SK-N-SH (cell line): ENCODE measurements around the gene DLGAP3. TPM values are rescaled to one million over a fixed set of nuclear protein-coding genes. Genes with fewer than 3 reads are reported as not detected.

ENCODE experiments used
- CTCF ChIA-PET: fragments of 300-600, 350-600 bp; formaldehyde crosslinking; extraction: SDS; loops from one replicate; lab custom pipeline; 2021; lab: Yijun Ruan, JAX
- POLR2A ChIA-PET: fragments of 350-600 bp; sonication (Branson Sonifier 250); formaldehyde crosslinking; extraction: SDS; loops from one replicate; lab custom pipeline; 2020; ENCODE audit warnings: antibody characterized with exemption, inconsistent platforms; lab: Yijun Ruan, JAX
- DNase-seq: peaks from one replicate; pipeline ENCODE4 v3.0.0; 2012
- H2AFZ ChIP-seq: fragments of 200-600 bp; sonication (generic); 2 replicates; pipeline ENCODE4 v1.8.1; 2016; ENCODE audit warnings: antibody characterized with exemption, mild to moderate bottlenecking, low read depth
- H3F3A ChIP-seq: fragments of 200-600 bp; sonication (generic); replicated peaks from 2 replicates; pipeline ENCODE3; 2016; ENCODE audit warnings: antibody characterized with exemption, mild to moderate bottlenecking; ENCODE audit not compliant: insufficient read depth
- H3K27ac ChIP-seq, 2 experiments: fragments of 200-500 bp in 1 of 2; fragments of 200-600 bp in 1 of 2; sonication (Bioruptor generic) in 1 of 2; sonication (generic), shearing (Covaris generic) in 1 of 2; 2 replicates each; pipeline versions ENCODE4 v1.5.1 to v1.6.1; 2014 to 2016; ENCODE audit warnings: low read depth in 2 of 2, inconsistent platforms in 1 of 2, low read length in 1 of 2, mild to moderate bottlenecking in 1 of 2, mixed read lengths in 1 of 2
- H3K27me3 ChIP-seq: fragments of 200-600 bp; sonication (generic), shearing (Covaris generic); 2 replicates; pipeline ENCODE4 v1.6.1; 2016; ENCODE audit warnings: mixed run types; ENCODE audit not compliant: insufficient read depth
- H3K36me3 ChIP-seq, 2 experiments: fragments of 200-500 bp in 1 of 2; fragments of 200-600 bp in 1 of 2; sonication (Bioruptor generic) in 1 of 2; sonication (generic) in 1 of 2; replicated peaks in 1 of 2; 2 replicates each; pipeline versions ENCODE3 to v1.5.1; 2014 to 2016; ENCODE audit warnings: low read length in 1 of 2, mild to moderate bottlenecking in 1 of 2; ENCODE audit not compliant: insufficient read depth in 2 of 2, control insufficient read depth in 1 of 2
- H3K4me1 ChIP-seq, 2 experiments: fragments of 200-500 bp in 1 of 2; fragments of 200-600 bp in 1 of 2; sonication (Bioruptor generic) in 1 of 2; sonication (generic), shearing (Covaris generic) in 1 of 2; 2 replicates each; pipeline versions ENCODE4 v1.5.1 to v1.6.1; 2014 to 2016; ENCODE audit warnings: low read depth in 1 of 2, low read length in 1 of 2, mixed run types in 1 of 2; ENCODE audit not compliant: insufficient read depth in 2 of 2, control insufficient read depth in 1 of 2
- H3K4me2 ChIP-seq: fragments of 200-600 bp; sonication (generic), shearing (Covaris generic); 2 replicates; pipeline ENCODE4 v1.6.1; 2017; ENCODE audit warnings: mixed run types
- H3K4me3 ChIP-seq, 2 experiments: fragments of 200-500 bp in 1 of 2; fragments of 200-600 bp in 1 of 2; sonication (Bioruptor generic) in 1 of 2; sonication (generic), shearing (Covaris generic) in 1 of 2; 2 replicates each; pipeline versions ENCODE4 v1.5.1 to v1.8.1; 2014 to 2016; ENCODE audit warnings: low read depth in 2 of 2, inconsistent platforms in 1 of 2, low read length in 1 of 2, mild to moderate bottlenecking in 1 of 2, mixed read lengths in 1 of 2, moderate library complexity in 1 of 2
- H3K79me2 ChIP-seq: fragments of 200-600 bp; sonication (generic); 2 replicates; pipeline ENCODE4 v1.8.1; 2017; ENCODE audit warnings: mild to moderate bottlenecking; ENCODE audit not compliant: insufficient read depth
- H3K9ac ChIP-seq: fragments of 200-600 bp; sonication (generic); 2 replicates; pipeline ENCODE4 v1.6.1; 2017; ENCODE audit warnings: mixed run types
- H3K9me2 ChIP-seq: fragments of 200-600 bp; sonication (generic); 2 replicates; pipeline ENCODE4 v1.6.1; 2017; ENCODE audit warnings: mixed run types
- H3K9me3 ChIP-seq: fragments of 200-600 bp; sonication (generic); 2 replicates; pipeline ENCODE4 v1.6.1; 2017; ENCODE audit warnings: mixed run types, mild to moderate bottlenecking, moderate library complexity
- H4K20me1 ChIP-seq: fragments of 200-600 bp; sonication (generic); 2 replicates; pipeline ENCODE4 v1.6.1; 2017; ENCODE audit warnings: mild to moderate bottlenecking, mixed run types; ENCODE audit not compliant: insufficient read depth
- CHD2 ChIP-seq: fragments of 150-350 bp; IDR thresholded peaks from 2 replicates; pipeline ENCODE4 v1.6.1; 2018; ENCODE audit warnings: low read length; ENCODE audit not compliant: partially characterized antibody
- ELF1 ChIP-seq: IDR thresholded peaks from 2 replicates; pipeline ENCODE4 v1.4.0; 2012
- EP300 ChIP-seq, 2 experiments: IDR thresholded peaks; 2 replicates each; pipeline versions ENCODE4 v1.4.0 to v1.6.1; 2012; ENCODE audit warnings: borderline replicate concordance in 1 of 2, low read depth in 1 of 2, low read length in 1 of 2
- FOSL2 ChIP-seq: IDR thresholded peaks from 2 replicates; pipeline ENCODE4 v1.4.0; 2012; ENCODE audit warnings: low read depth, mild to moderate bottlenecking, moderate library complexity, borderline replicate concordance
- FOXJ3 ChIP-seq: sonication (generic); formaldehyde crosslinking; IDR thresholded peaks from 2 replicates; pipeline ENCODE4 v1.5.1; 2020; ENCODE audit warnings: mild to moderate bottlenecking, missing genetic modification reagents
- MAX ChIP-seq: IDR thresholded peaks from 2 replicates; pipeline ENCODE4 v1.4.0; 2012; ENCODE audit warnings: low read depth
- NFIC ChIP-seq: IDR thresholded peaks from 2 replicates; pipeline ENCODE4 v1.4.0; 2012; ENCODE audit warnings: borderline replicate concordance
- NRF1 ChIP-seq: IDR thresholded peaks from 2 replicates; pipeline ENCODE4 v1.6.1; 2012; ENCODE audit warnings: low read depth, mild to moderate bottlenecking, low read length
- PBX3 ChIP-seq: IDR thresholded peaks from 2 replicates; pipeline ENCODE4; 2012
- RCOR1 ChIP-seq: fragments of 150-350 bp; IDR thresholded peaks from 2 replicates; pipeline ENCODE4 v1.6.1; 2017; ENCODE audit warnings: antibody characterized with exemption, low read length
- REST ChIP-seq: IDR thresholded peaks from 2 replicates; pipeline ENCODE4 v1.6.1; 2012; ENCODE audit warnings: mild to moderate bottlenecking, low read depth, low read length, moderate library complexity
- RFX5 ChIP-seq: IDR thresholded peaks from 2 replicates; pipeline ENCODE4 v1.6.1; 2012; ENCODE audit warnings: mild to moderate bottlenecking, improper control_type of control experiment, low read length
- SMC3 ChIP-seq: IDR thresholded peaks from 2 replicates; pipeline ENCODE4 v1.6.1; 2012; ENCODE audit warnings: low read depth, low read length, improper control_type of control experiment
- TAF1 ChIP-seq: IDR thresholded peaks from 2 replicates; pipeline ENCODE4 v1.6.1; 2012; ENCODE audit warnings: low read depth, mild to moderate bottlenecking, low read length, moderate library complexity, borderline replicate concordance
- USF1 ChIP-seq: IDR thresholded peaks from 2 replicates; pipeline ENCODE4 v1.4.0; 2012; ENCODE audit warnings: low read depth, borderline replicate concordance
- USF2 ChIP-seq: fragments of 150-350 bp; IDR thresholded peaks from 2 replicates; pipeline ENCODE4 v1.6.1; 2017; ENCODE audit warnings: antibody characterized with exemption, low read length, low read depth, borderline replicate concordance
- YY1 ChIP-seq: IDR thresholded peaks from 2 replicates; pipeline ENCODE4 v1.4.0; 2012; ENCODE audit warnings: low read depth, mild to moderate bottlenecking
- WGBS: methylation state at CpG from one replicate; pipeline ENCODE4 v1.1.6; 2017; ENCODE audit warnings: low lambda C conversion rate; 5-methylcytosine and 5-hydroxymethylcytosine counted together
- polyA plus RNA-seq, 3 experiments: library from polyadenylated mRNA; depleted of rRNA; stranded (reverse); fragments of >200 nt; gene quantifications; 2 replicates each; pipeline ENCODE4 v1.2.3, GENCODE V29; 2012

DLGAP3 gene
- polyA plus RNA-seq, 1 of the 3 experiments (the other 2 are of a cell fraction): 0.15 TPM

GRCh38 chr1:34824817-34825454 lies 104.5 kb downstream of the DLGAP3 start:
- WGBS: 90% methylated on average over 3 of the region's 3 CpGs
- Histone ChIP-seq H3F3A (no peaks in the 10 kb centered on the region), H3K4me1 (peaks cover 0 to 33% of the 10 kb centered on the region in 2 experiments; a peak in 2 of 4 replicates), H4K20me1 (no peaks in the 10 kb centered on the region), H3K4me2 (no peak overlapping the region), H3K27me3 (no peaks in the 10 kb centered on the region), H3K9ac (no peak overlapping the region), H2AFZ (no peak overlapping the region), H3K9me3 (no peaks in the 10 kb centered on the region), H3K9me2 (no peaks in the 10 kb centered on the region), H3K79me2 (no peaks in the 10 kb centered on the region), H3K36me3 (no peaks in the 10 kb centered on the region), H3K27ac (peak overlapping the region in 1 of 2 experiments; percentile 95; a peak in 2 of 4 replicates)
- peak; percentile 28 for DNase-seq
- ChIA-PET CTCF (interaction anchor here (1.1 to 6.4 kb wide), 2 partner anchors 28 to 39 kb away, joined by 3 to 52 read pairs; no protein-coding TSS in a partner anchor), POLR2A (no interaction called here)
- TF ChIP-seq USF2 (no peak), CHD2 (no peak), USF1 (no peak), TAF1 (no peak), RCOR1 (no peak), PBX3 (no peak), ELF1 (no peak), FOXJ3 (CRISPR knock-in tag) (no peak), NRF1 (no peak), NFIC (no peak), EP300 (IDR thresholded peaks at IDR 0.05; ENCODE audit: borderline replicate concordance in 1 of 2, low read depth in 1 of 2, low read length in 1 of 2) (no peak), FOSL2 (no peak), MAX (no peak), YY1 (no peak), RFX5 (no peak), SMC3 (no peak), REST (no peak)
- TF ChIP-seq, all 33 proteins: peak for 0
- H3K4me3 ChIP-seq: no peak overlapping the region; a peak in 1 of 4 replicates
